ENCODE results near the gene COG1. TPM values are rescaled to one million over a fixed set of nuclear protein-coding genes. Genes with fewer than 3 reads are reported as not detected.

The COG1 gene
- total RNA-seq, 1 experiment from 2014 or later, result 41.2 TPM

GRCh38 chr17:73234736-73235135, 41.9 kb downstream of the COG1 start:
- intact Hi-C loops (cut with micrococcal nuclease; ENCODE audit: unreplicated experiment), result no loop called here
- TF ChIP-seq SIN3A (IDR thresholded peaks at IDR 0.05; ENCODE audit: borderline replicate concordance, insufficient read depth, low read depth, low read length), result no peak
- TF ChIP-seq CTCF (IDR thresholded peaks at IDR 0.05), result no peak
- TF ChIP-seq, protein P1, sequence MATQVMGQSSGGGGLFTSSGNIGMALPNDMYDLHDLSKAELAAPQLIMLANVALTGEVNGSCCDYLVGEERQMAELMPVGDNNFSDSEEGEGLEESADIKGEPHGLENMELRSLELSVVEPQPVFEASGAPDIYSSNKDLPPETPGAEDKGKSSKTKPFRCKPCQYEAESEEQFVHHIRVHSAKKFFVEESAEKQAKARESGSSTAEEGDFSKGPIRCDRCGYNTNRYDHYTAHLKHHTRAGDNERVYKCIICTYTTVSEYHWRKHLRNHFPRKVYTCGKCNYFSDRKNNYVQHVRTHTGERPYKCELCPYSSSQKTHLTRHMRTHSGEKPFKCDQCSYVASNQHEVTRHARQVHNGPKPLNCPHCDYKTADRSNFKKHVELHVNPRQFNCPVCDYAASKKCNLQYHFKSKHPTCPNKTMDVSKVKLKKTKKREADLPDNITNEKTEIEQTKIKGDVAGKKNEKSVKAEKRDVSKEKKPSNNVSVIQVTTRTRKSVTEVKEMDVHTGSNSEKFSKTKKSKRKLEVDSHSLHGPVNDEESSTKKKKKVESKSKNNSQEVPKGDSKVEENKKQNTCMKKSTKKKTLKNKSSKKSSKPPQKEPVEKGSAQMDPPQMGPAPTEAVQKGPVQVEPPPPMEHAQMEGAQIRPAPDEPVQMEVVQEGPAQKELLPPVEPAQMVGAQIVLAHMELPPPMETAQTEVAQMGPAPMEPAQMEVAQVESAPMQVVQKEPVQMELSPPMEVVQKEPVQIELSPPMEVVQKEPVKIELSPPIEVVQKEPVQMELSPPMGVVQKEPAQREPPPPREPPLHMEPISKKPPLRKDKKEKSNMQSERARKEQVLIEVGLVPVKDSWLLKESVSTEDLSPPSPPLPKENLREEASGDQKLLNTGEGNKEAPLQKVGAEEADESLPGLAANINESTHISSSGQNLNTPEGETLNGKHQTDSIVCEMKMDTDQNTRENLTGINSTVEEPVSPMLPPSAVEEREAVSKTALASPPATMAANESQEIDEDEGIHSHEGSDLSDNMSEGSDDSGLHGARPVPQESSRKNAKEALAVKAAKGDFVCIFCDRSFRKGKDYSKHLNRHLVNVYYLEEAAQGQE (IDR thresholded peaks at IDR 0.05; ENCODE audit: insufficient read depth in 1 of 2, low read depth in 2 of 2, low read length in 1 of 2), result no peak
- no peak for TF ChIP-seq TCF7L2 (IDR thresholded peaks at IDR 0.05; ENCODE audit: low read depth, low read length)
- no peak for TF ChIP-seq POLR2AphosphoS5 (IDR thresholded peaks at IDR 0.05; ENCODE audit: low read depth, low read length)
- H3K4me1 ChIP-seq (ENCODE audit: control insufficient read depth, insufficient read depth, low read length), result peaks cover 7% of the 10 kb centered on the region
- in situ Hi-C loops (cut with HindIII; ENCODE audit: low pct_unique_long_range_greater_than_20kb, low sequenced_read_pairs), result no loop called here
- no peaks in the 10 kb centered on the region for H3K27me3 ChIP-seq (ENCODE audit: control insufficient read depth, insufficient read depth, low read length)
- CTCF ChIA-PET, result interaction anchor here (0.6 kb wide), 1 partner anchor 41 kb away, joined by 3 read pairs; no protein-coding TSS in a partner anchor
- POLR2A ChIA-PET, result no interaction called here
- H3K4me3 ChIP-seq (ENCODE audit: low read depth in 2 of 2, low read length in 2 of 2), result no peak overlapping the region
- ATAC-seq, result no peak
- H3K9me3 ChIP-seq (ENCODE audit: control insufficient read depth, insufficient read depth, low read depth, low read length), result no peaks in the 10 kb centered on the region
- H3K27ac ChIP-seq (ENCODE audit: low read length), result no peak overlapping the region
- H3K36me3 ChIP-seq (ENCODE audit: control insufficient read depth, insufficient read depth, low read length), result peaks cover 33% of the 10 kb centered on the region
- no peak for DNase-seq (ENCODE audit: low read depth, low spot score)
- BruUV-seq (replicated peaks), result no TSS peak

DNA sequence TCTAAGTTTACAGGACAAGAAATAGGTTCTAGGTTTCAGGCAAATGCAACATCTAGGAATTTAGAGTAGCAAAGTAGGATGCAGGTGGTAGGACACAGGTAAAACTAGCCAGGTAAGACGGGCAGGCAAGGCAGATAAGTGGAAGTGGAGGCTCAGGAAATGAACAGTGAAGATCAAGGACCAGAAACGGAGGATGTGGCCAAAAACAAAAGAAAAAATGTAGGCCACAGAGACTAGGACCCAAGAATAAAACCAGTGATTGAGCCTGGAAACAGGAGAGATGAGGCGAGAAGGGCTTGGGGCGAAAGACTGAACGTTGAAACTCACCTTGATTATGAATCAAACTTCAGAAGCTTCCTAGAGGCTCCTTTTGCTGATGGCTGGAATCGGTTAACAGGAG, 44.9 kb downstream of the COG1 start:
- in situ Hi-C loops (cut with HindIII; ENCODE audit: low pct_unique_long_range_greater_than_20kb, low sequenced_read_pairs), result no loop called here
- Histone ChIP-seq H3K4me1 (ENCODE audit: control insufficient read depth, insufficient read depth, low read length) (no peaks in the 10 kb centered on the region), H3K36me3 (ENCODE audit: control insufficient read depth, insufficient read depth, low read length) (peaks cover 25% of the 10 kb centered on the region), H3K27me3 (ENCODE audit: control insufficient read depth, insufficient read depth, low read length) (no peaks in the 10 kb centered on the region), H3K27ac (ENCODE audit: low read length) (no peak overlapping the region), H3K4me3 (ENCODE audit: low read depth in 2 of 2, low read length in 2 of 2) (no peak overlapping the region), H3K9me3 (ENCODE audit: control insufficient read depth, insufficient read depth, low read depth, low read length) (no peaks in the 10 kb centered on the region)
- intact Hi-C loops (cut with micrococcal nuclease; ENCODE audit: unreplicated experiment), result no loop called here
- no peak for ATAC-seq
- DNase-seq (ENCODE audit: low read depth, low spot score), result no peak
- no peak for TF ChIP-seq POLR2AphosphoS5 (IDR thresholded peaks at IDR 0.05; ENCODE audit: low read depth, low read length)
- no peak for TF ChIP-seq SIN3A (IDR thresholded peaks at IDR 0.05; ENCODE audit: borderline replicate concordance, insufficient read depth, low read depth, low read length)
- TF ChIP-seq TCF7L2 (IDR thresholded peaks at IDR 0.05; ENCODE audit: low read depth, low read length), result no peak
- TF ChIP-seq, protein P1 (IDR thresholded peaks at IDR 0.05; ENCODE audit: insufficient read depth in 1 of 2, low read depth in 2 of 2, low read length in 1 of 2), result no peak
- no peak for TF ChIP-seq CTCF (IDR thresholded peaks at IDR 0.05)
- ChIA-PET CTCF (no interaction called here), POLR2A (no interaction called here)
- BruUV-seq (replicated peaks), result no TSS peak

Measured in Panc1 (cell line).